GM19025 (cell line): ENCODE data around the gene AURKA.
"Not testable (repeated sequence)": the region's sequence is repeated elsewhere in the genome, so short reads cannot be mapped to it uniquely, and the experiment has no call there.

Experiments used
- ATAC-seq: cut with Tn5 transposase; IDR thresholded peaks from one replicate; pipeline ENCODE4 v1.9.1; 2021; ENCODE audit warnings: mild to moderate bottlenecking, low read depth, moderate library complexity; ENCODE audit not compliant: unreplicated experiment

AURKA gene

DNA sequence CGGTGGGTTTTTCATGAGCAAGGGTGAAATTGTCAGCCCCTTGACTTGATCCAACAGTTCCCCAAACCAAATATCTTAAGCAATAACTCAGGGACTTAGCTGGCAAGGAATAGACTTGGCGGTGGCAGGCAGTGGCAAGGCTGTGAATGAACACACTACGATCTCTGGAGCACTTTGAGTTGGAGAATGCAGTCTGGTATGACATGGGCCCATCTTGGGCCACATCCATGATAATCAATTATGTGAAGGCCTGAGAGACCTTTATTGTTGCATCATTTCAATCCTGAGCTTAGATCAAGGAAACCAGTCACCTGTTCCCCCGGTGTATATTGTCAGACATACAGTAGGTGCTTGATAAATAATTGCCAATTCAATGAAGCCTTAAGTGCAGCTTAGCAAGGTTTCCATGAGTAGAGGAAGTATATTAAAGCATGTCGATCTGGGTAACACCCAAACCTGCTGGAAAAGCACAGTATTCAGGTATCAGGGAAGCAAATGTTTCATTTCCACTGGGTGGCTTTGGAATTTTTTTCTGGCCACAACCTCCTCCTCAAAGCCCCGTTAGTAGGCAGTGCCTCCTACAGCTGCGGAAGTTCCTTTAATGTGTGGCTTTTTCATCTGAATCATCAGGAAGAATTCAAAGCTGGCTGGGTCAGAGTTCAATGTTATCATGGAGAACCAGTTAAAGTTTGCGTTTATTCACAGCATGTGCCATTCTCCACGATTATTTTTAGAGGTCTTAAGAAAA is 30.2 kb upstream of the AURKA start:
- no peak for ATAC-seq

- ATAC-seq: no peak
Observed at GRCh38 chr20:56420940-56421688, 29.1 kb upstream of the AURKA start.

DNA sequence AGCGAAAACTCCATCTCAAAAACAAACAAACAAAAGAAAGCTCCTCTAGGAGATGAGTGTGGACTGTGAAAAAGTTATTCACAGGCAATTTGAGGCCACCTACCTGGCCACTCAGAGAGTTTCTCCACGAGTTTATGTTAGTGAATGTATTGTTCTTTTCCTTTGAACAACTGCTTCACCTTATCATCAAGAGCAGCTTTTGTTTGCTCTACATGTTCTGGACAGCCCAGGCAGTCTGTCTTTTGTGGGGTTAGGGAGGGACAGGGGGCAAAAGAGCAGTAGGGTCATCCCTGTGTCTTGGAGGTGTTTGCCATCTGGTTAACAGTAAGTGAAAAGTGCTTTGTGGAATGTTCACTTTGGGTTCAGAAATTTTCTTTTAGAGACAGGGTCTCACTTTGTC is 28.0 kb upstream of the AURKA start:
- ATAC-seq: no peak

- no peak for ATAC-seq
Observed at GRCh38 chr20:56418385-56418861, 26.4 kb upstream of the AURKA start.

- no peak for ATAC-seq
Observed at GRCh38 chr20:56417911-56418310, 25.9 kb upstream of the AURKA start.

DNA sequence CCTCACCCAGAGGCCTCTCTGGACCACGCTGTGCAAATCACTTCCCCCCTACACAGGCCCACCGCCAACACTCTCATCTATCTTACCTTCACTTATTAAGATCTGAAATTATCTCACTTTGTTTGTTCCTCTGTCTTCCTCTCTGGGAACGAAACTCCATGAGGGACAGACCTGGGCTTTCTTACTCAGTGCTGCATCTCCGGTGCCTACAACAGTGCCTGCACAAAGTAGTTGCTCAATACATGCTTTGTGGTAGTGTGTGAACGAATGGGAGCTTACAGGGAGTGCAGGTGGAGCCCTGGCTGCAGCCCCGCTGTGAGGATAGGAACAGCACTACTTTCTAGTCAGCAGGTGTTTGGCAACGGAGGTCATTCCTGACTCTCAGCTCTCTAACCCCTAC is 25.4 kb upstream of the AURKA start:
- no peak for ATAC-seq

GRCh38 chr20:56414842-56415765 is 23.1 kb upstream of the AURKA start:
- ATAC-seq: no peak

DNA sequence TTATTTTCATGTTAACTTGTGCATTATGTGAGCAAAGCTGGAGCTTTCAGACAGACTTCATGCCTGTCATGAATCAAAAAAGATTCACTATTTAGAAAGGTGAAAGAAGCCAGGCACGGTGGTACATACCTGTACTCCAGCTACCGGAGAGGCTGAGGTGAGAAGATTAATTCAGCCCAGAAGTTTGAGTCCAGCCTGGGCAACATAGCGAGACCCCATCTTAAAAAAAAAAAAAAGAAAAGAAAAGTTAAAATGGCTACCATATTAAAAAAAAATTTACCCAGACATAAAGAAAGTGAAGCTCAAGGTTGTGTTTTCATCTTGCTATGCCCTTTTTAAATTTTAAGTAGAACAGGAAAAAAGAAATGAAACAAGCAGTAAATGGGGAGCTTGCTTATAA is 20.9 kb upstream of the AURKA start:
- no peak for ATAC-seq

DNA sequence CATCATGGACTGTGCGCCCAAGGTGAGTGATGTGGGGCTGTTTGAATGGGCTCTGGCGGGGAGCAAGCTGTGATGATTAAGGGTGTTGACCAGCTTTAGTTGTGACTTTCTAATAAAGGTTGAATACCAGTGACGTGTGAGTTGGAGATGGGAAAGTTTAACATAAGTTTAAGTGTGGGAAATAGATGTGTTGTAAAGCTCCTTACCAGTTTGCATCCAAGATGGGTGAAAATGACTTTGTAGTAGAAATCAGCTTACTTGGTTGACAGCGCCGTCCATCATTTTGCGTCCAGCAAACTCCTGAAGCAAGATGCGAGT is 20.4 kb upstream of the AURKA start:
- ATAC-seq: no peak

DNA sequence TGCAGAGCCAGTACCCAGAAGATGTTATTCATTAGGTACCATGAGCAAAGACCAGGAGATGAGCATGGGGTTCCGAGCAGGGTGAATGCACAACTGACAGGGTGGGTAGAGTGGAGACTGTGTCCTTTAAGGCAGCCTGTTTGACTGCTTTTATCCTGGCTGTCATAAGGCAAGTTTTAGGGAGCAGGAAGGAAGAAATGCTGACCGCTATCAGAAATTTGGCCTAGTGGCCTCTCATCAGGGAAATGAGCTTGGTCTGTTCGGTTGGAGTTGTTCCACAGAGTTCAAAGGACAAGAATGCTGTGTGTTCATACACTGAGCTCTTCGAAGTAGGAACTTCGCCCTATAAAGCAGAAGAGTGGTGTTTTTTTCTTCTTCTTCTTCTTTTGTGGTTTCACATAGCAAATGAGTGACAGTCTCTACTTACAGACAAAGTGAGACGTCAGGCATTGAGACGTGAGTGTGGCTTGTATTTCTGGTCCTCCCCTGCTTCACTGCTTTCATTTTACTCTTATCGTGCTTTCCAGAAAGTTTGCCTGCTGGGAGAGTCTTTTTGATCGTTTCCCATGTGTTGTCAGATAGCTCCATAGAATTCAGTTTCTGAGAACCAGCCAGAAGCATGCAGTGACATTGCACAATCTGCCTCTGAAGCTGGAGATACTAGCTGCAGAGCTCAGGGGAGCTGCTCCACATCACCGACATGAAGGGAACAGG is 19.9 kb upstream of the AURKA start, which contains the start of gene CASS4:
TSS of gene CASS4 (plus strand) at position 502 of the 714 bp plus-strand sequence. CDS start at position 701, 199 bp downstream.
- ATAC-seq: no peak

- ATAC-seq: not testable (repeated sequence)
Observed at GRCh38 chr20:56411287-56411686, 19.3 kb upstream of the AURKA start.

- ATAC-seq: no peak
Observed at GRCh38 chr20:56409956-56410355, 17.9 kb upstream of the AURKA start.

DNA sequence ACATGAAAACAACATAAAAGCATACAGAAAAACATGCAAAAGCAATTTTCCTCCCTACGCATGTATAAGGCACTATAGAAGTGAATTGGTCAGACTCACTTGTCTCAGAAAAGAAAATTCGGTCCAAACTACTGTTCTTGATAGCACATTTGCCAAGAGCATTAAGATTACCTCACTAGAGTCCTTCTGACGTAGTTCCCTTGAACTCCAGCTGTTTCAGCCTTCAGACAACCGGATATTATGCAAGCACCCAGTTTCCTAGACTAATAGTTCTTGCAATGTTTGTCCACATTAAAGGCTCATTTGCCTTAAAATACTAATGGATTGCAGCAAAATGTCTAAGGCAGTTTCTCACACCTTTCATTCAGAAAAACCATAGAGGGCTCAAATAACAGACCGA is 17.5 kb upstream of the AURKA start:
- no peak for ATAC-seq

- no peak for ATAC-seq
Observed at GRCh38 chr20:56406910-56407309, 14.9 kb upstream of the AURKA start.

- not testable (repeated sequence) for ATAC-seq
Observed at GRCh38 chr20:56405356-56405755, 13.3 kb upstream of the AURKA start.

DNA sequence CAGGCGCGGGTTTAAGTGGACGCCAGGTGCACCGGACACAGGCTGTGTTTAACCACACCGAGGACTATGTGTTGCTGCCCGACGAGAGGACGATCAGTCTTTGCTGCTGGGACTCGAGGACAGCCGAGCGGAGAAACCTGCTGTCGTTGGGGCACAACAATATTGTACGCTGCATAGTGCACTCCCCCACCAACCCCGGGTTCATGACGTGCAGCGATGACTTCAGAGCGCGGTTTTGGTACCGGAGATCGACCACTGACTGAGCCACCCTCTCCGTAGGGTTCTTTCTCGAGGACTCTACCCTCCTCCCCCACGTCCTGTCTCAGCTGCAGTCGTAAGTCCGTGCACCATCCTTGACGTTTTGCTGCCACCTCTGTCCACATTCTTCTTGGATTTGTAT is 11.4 kb upstream of the AURKA start:
- no peak for ATAC-seq

GRCh38 chr20:56400001-56400640 is 8.1 kb upstream of the AURKA start:
- ATAC-seq: no peak

DNA sequence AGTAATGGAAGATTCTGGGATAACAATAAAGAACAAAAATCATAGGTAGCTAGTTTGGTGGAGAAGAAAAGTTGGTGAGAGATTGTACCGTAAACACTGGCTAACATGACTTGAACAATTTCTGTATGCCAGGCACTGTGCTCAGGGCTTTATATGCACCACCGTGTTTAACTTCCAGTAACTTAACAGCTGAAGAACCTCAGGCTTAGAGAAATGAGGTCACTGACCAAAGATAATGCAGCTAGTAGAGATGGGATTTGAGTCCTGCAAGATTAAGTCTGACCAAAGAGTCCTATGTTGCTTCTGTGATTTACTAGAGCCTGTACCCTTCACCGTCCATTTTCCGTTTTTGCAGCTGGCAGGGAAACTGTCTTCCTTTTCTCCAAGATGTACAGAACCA is 3.2 kb upstream of the AURKA start:
- no peak for ATAC-seq

DNA sequence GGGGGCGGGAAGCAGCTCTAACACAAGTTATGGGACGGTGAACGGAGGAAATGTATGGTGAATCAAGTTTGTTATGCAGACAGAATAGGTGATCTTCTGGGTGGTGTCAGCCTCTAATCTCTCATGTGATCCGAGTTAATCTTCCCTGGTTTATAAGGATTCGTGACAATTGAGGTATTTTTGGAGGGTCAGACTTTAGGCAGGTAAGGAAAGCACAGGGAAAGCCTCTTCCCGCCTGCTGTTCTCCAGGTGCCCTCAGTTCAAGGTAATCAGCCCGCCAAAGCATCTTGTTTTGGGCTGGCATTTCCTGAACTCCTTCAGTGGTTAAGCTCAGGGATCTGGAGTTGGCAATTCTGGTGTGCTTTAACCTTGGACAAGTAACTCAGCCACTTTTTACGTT is 1.6 kb upstream of the AURKA start:
- ATAC-seq: no peak
